Measurements from ENCODE around the gene MINAR2.
A peak's percentile ranks its signal among the peaks of the same experiment; 100 is the strongest.

The MINAR2 gene

GRCh38 chr5:129748913-129749880, 1.3 kb downstream of the MINAR2 start:
- no peak for TF ChIP-seq CTCF (IDR thresholded peaks at IDR 0.05; ENCODE audit: low read depth, low read length)
- no peak overlapping the region for H3K4me3 ChIP-seq (replicated peaks in 1 of 2; ENCODE audit: low read depth in 2 of 2, low read length in 2 of 2)
- no peak for DNase-seq (ENCODE audit: low read depth in 2 of 2)

GRCh38 chr5:129760636-129761325, 12.9 kb downstream of the MINAR2 start:
- DNase-seq (ENCODE audit: low read depth in 2 of 2): peak in 1 of 2 donors; percentile 8

GRCh38 chr5:129763651-129764050, 15.8 kb downstream of the MINAR2 start:
- no peak for TF ChIP-seq CTCF (IDR thresholded peaks at IDR 0.05; ENCODE audit: low read depth, low read length)
- no peak for DNase-seq (ENCODE audit: low read depth in 2 of 2)
- no peak overlapping the region for H3K4me3 ChIP-seq (replicated peaks in 1 of 2; ENCODE audit: low read depth in 2 of 2, low read length in 2 of 2)

More at GRCh38 chr5:129760636-129761325, 12.9 kb downstream of the MINAR2 start:
- no peak overlapping the region for H3K4me3 ChIP-seq (replicated peaks in 1 of 2; ENCODE audit: low read depth in 2 of 2, low read length in 2 of 2)
- TF ChIP-seq CTCF (IDR thresholded peaks at IDR 0.05; ENCODE audit: low read depth, low read length): no peak

GRCh38 chr5:129766798-129767197, 18.9 kb downstream of the MINAR2 start:
- no peak overlapping the region for H3K4me3 ChIP-seq (replicated peaks in 1 of 2; ENCODE audit: low read depth in 2 of 2, low read length in 2 of 2)
- no peak for DNase-seq (ENCODE audit: low read depth in 2 of 2)
- TF ChIP-seq CTCF (IDR thresholded peaks at IDR 0.05; ENCODE audit: low read depth, low read length): no peak

- H3K4me3 ChIP-seq (replicated peaks in 1 of 2; ENCODE audit: low read depth in 2 of 2, low read length in 2 of 2): no peak overlapping the region
- peak; percentile 98 for TF ChIP-seq CTCF (IDR thresholded peaks at IDR 0.05; ENCODE audit: low read depth, low read length)
- DNase-seq (ENCODE audit: low read depth in 2 of 2): peak; percentile 93 to 94
These were observed 20.1 kb downstream of the MINAR2 start for GRCh38 chr5:129767927-129768380.

GRCh38 chr5:129768735-129769134, 20.8 kb downstream of the MINAR2 start:
- no peak for TF ChIP-seq CTCF (IDR thresholded peaks at IDR 0.05; ENCODE audit: low read depth, low read length)
- no peak overlapping the region for H3K4me3 ChIP-seq (replicated peaks in 1 of 2; ENCODE audit: low read depth in 2 of 2, low read length in 2 of 2)
- no peak for DNase-seq (ENCODE audit: low read depth in 2 of 2)
